ENCODE measurements around the gene PAPLN. TPM values are rescaled to one million over a fixed set of nuclear protein-coding genes. Genes with fewer than 3 reads are reported as not detected.

The PAPLN gene
- total and polyA plus RNA-seq, 9 of the 15 experiments (the other 6 are each of a cell fraction or from before 2014, with no cell fraction given) = 0.43 to 3.5 (median 1.7) TPM

DNA sequence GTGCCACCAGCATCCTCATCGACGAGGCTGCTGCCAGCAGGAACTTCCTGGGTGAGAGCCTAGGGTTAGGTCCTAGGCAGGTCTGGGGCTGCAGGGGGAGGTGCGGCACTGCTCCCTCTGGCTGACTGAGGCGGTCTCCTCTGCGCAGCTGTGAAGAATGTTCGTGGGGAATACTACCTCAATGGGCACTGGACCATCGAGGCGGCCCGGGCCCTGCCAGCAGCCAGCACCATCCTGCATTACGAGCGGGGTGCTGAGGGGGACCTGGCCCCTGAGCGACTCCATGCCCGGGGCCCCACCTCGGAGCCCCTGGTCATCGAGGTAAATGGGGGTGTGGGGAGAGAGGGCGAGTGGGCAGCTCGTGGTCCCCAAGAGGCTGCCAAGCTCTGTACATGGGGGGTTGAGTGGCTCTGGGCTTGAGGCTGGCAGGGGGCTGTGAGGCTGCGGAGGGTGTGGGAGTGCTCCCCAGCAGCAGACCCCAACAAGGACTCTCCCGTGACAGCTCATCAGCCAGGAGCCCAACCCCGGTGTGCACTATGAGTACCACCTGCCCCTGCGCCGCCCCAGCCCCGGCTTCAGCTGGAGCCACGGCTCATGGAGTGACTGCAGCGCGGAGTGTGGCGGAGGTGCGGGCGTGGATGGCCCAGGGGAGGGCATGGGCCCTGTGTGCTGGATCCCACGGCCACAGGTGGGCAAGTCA is 14.4 kb downstream of the PAPLN start (continued):
- TF ChIP-seq, protein P1, sequence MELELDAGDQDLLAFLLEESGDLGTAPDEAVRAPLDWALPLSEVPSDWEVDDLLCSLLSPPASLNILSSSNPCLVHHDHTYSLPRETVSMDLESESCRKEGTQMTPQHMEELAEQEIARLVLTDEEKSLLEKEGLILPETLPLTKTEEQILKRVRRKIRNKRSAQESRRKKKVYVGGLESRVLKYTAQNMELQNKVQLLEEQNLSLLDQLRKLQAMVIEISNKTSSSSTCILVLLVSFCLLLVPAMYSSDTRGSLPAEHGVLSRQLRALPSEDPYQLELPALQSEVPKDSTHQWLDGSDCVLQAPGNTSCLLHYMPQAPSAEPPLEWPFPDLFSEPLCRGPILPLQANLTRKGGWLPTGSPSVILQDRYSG (tag; conservative IDR thresholded peaks at IDR 0.05; ENCODE audit: low read depth) = no peak
- TF ChIP-seq, protein P2, sequence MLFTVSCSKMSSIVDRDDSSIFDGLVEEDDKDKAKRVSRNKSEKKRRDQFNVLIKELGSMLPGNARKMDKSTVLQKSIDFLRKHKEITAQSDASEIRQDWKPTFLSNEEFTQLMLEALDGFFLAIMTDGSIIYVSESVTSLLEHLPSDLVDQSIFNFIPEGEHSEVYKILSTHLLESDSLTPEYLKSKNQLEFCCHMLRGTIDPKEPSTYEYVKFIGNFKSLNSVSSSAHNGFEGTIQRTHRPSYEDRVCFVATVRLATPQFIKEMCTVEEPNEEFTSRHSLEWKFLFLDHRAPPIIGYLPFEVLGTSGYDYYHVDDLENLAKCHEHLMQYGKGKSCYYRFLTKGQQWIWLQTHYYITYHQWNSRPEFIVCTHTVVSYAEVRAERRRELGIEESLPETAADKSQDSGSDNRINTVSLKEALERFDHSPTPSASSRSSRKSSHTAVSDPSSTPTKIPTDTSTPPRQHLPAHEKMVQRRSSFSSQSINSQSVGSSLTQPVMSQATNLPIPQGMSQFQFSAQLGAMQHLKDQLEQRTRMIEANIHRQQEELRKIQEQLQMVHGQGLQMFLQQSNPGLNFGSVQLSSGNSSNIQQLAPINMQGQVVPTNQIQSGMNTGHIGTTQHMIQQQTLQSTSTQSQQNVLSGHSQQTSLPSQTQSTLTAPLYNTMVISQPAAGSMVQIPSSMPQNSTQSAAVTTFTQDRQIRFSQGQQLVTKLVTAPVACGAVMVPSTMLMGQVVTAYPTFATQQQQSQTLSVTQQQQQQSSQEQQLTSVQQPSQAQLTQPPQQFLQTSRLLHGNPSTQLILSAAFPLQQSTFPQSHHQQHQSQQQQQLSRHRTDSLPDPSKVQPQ (CRISPR knock-in tag; IDR thresholded peaks at IDR 0.05; ENCODE audit: borderline replicate concordance) = no peak
- TF ChIP-seq NCOA4 (IDR thresholded peaks at IDR 0.05; ENCODE audit: partially characterized antibody) (no peak), FOXA3 (CRISPR knock-in tag; conservative IDR thresholded peaks at IDR 0.05 in 1 of 2, IDR thresholded peaks at IDR 0.05 in 1 of 2) (no peak), ZNF133 (CRISPR knock-in tag; IDR thresholded peaks at IDR 0.05) (no peak), ETV6 (IDR thresholded peaks at IDR 0.05; ENCODE audit: borderline replicate concordance in 1 of 2, low read depth in 2 of 2, low read length in 1 of 2) (no peak), ETV6 (CRISPR knock-in tag; IDR thresholded peaks at IDR 0.05; ENCODE audit: borderline replicate concordance) (no peak), ZFPM2 (CRISPR knock-in tag; IDR thresholded peaks at IDR 0.05) (no peak)
- TF ChIP-seq, protein P3, sequence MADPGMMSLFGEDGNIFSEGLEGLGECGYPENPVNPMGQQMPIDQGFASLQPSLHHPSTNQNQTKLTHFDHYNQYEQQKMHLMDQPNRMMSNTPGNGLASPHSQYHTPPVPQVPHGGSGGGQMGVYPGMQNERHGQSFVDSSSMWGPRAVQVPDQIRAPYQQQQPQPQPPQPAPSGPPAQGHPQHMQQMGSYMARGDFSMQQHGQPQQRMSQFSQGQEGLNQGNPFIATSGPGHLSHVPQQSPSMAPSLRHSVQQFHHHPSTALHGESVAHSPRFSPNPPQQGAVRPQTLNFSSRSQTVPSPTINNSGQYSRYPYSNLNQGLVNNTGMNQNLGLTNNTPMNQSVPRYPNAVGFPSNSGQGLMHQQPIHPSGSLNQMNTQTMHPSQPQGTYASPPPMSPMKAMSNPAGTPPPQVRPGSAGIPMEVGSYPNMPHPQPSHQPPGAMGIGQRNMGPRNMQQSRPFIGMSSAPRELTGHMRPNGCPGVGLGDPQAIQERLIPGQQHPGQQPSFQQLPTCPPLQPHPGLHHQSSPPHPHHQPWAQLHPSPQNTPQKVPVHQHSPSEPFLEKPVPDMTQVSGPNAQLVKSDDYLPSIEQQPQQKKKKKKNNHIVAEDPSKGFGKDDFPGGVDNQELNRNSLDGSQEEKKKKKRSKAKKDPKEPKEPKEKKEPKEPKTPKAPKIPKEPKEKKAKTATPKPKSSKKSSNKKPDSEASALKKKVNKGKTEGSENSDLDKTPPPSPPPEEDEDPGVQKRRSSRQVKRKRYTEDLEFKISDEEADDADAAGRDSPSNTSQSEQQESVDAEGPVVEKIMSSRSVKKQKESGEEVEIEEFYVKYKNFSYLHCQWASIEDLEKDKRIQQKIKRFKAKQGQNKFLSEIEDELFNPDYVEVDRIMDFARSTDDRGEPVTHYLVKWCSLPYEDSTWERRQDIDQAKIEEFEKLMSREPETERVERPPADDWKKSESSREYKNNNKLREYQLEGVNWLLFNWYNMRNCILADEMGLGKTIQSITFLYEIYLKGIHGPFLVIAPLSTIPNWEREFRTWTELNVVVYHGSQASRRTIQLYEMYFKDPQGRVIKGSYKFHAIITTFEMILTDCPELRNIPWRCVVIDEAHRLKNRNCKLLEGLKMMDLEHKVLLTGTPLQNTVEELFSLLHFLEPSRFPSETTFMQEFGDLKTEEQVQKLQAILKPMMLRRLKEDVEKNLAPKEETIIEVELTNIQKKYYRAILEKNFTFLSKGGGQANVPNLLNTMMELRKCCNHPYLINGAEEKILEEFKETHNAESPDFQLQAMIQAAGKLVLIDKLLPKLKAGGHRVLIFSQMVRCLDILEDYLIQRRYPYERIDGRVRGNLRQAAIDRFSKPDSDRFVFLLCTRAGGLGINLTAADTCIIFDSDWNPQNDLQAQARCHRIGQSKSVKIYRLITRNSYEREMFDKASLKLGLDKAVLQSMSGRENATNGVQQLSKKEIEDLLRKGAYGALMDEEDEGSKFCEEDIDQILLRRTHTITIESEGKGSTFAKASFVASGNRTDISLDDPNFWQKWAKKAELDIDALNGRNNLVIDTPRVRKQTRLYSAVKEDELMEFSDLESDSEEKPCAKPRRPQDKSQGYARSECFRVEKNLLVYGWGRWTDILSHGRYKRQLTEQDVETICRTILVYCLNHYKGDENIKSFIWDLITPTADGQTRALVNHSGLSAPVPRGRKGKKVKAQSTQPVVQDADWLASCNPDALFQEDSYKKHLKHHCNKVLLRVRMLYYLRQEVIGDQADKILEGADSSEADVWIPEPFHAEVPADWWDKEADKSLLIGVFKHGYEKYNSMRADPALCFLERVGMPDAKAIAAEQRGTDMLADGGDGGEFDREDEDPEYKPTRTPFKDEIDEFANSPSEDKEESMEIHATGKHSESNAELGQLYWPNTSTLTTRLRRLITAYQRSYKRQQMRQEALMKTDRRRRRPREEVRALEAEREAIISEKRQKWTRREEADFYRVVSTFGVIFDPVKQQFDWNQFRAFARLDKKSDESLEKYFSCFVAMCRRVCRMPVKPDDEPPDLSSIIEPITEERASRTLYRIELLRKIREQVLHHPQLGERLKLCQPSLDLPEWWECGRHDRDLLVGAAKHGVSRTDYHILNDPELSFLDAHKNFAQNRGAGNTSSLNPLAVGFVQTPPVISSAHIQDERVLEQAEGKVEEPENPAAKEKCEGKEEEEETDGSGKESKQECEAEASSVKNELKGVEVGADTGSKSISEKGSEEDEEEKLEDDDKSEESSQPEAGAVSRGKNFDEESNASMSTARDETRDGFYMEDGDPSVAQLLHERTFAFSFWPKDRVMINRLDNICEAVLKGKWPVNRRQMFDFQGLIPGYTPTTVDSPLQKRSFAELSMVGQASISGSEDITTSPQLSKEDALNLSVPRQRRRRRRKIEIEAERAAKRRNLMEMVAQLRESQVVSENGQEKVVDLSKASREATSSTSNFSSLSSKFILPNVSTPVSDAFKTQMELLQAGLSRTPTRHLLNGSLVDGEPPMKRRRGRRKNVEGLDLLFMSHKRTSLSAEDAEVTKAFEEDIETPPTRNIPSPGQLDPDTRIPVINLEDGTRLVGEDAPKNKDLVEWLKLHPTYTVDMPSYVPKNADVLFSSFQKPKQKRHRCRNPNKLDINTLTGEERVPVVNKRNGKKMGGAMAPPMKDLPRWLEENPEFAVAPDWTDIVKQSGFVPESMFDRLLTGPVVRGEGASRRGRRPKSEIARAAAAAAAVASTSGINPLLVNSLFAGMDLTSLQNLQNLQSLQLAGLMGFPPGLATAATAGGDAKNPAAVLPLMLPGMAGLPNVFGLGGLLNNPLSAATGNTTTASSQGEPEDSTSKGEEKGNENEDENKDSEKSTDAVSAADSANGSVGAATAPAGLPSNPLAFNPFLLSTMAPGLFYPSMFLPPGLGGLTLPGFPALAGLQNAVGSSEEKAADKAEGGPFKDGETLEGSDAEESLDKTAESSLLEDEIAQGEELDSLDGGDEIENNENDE (IDR thresholded peaks at IDR 0.05; ENCODE audit: low read depth, low read length) = no peak
- TF ChIP-seq, protein P4, sequence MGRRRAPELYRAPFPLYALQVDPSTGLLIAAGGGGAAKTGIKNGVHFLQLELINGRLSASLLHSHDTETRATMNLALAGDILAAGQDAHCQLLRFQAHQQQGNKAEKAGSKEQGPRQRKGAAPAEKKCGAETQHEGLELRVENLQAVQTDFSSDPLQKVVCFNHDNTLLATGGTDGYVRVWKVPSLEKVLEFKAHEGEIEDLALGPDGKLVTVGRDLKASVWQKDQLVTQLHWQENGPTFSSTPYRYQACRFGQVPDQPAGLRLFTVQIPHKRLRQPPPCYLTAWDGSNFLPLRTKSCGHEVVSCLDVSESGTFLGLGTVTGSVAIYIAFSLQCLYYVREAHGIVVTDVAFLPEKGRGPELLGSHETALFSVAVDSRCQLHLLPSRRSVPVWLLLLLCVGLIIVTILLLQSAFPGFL (CRISPR knock-in tag; IDR thresholded peaks at IDR 0.05) = no peak
